PC-3 (cell line): ENCODE data around the gene GIGYF2.

Source experiments
- CTCF ChIP-seq: fragments of 300-600 bp; sonication (generic); conservative IDR thresholded peaks from 2 replicates; pipeline ENCODE4 v1.5.1; 2017; ENCODE audit warnings: antibody characterized with exemption, low read depth, mild to moderate bottlenecking, low read length
- EZH2 ChIP-seq: fragments of 300-600 bp; sonication (generic); IDR thresholded peaks from one replicate; pipeline ENCODE4 v1.6.1; 2017; ENCODE audit warnings: antibody characterized with exemption, mild to moderate bottlenecking, low read length; ENCODE audit not compliant: unreplicated experiment

GRCh38 chr2:232877940-232878511, 180.9 kb downstream of the GIGYF2 start:
- no peak for TF ChIP-seq CTCF
- no peak for TF ChIP-seq EZH2
